ENCODE measurements around the gene PXN. TPM values are rescaled to one million over a fixed set of nuclear protein-coding genes. Genes with fewer than 3 reads are reported as not detected.

PXN gene
- total RNA-seq, 1 donor from 2014 or later = 105 TPM

DNA sequence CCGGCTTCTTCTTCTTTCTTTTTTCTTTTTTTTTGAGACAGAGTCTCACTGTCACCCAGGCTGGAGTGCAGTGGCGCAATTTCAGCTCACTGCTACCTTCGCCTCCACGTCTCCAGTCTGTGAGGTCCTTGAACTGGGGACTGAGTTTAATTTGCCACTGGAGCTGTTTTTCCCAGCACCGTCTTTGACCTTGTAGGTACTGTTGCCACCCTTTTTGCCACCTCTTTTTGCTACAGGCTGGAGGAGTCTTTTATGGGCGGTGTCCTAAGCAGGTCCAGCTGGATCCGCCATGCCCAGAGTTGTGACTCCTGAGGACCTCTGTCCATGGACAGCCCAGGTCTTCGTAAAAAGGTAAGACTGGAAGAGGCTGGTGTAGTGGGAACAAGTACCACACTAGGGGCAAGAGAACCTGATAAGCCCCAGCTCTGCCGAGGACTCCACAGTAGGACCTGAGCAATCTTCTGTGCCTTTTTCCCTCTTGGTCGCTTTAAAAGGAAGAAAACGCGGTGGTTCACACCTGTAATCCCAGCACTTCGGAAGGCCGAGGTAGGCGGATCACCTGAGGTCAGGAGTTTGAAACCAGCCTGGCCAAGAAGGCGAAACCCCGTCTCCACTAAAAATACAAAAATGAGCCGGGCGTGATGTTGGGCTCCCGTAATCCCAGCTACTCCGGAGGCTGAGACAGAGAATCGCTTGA, 25.2 kb upstream of the PXN start:
- ATAC-seq = peak; percentile 36
- DNase-seq = peak; percentile 68
- Histone ChIP-seq H3K9me3 (no peaks in the 10 kb centered on the region), H3K4me1 (no peaks in the 10 kb centered on the region), H3K36me3 (no peaks in the 10 kb centered on the region), H3K4me3 (peak overlapping the region; percentile 35), H3K27ac (peak overlapping the region; percentile 99), H3K27me3 (no peaks in the 10 kb centered on the region)
- TF ChIP-seq, protein P1, sequence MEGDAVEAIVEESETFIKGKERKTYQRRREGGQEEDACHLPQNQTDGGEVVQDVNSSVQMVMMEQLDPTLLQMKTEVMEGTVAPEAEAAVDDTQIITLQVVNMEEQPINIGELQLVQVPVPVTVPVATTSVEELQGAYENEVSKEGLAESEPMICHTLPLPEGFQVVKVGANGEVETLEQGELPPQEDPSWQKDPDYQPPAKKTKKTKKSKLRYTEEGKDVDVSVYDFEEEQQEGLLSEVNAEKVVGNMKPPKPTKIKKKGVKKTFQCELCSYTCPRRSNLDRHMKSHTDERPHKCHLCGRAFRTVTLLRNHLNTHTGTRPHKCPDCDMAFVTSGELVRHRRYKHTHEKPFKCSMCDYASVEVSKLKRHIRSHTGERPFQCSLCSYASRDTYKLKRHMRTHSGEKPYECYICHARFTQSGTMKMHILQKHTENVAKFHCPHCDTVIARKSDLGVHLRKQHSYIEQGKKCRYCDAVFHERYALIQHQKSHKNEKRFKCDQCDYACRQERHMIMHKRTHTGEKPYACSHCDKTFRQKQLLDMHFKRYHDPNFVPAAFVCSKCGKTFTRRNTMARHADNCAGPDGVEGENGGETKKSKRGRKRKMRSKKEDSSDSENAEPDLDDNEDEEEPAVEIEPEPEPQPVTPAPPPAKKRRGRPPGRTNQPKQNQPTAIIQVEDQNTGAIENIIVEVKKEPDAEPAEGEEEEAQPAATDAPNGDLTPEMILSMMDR (IDR thresholded peaks at IDR 0.05) = no peak
- intact Hi-C loops (cut with DNase I) = no loop called here

DNA sequence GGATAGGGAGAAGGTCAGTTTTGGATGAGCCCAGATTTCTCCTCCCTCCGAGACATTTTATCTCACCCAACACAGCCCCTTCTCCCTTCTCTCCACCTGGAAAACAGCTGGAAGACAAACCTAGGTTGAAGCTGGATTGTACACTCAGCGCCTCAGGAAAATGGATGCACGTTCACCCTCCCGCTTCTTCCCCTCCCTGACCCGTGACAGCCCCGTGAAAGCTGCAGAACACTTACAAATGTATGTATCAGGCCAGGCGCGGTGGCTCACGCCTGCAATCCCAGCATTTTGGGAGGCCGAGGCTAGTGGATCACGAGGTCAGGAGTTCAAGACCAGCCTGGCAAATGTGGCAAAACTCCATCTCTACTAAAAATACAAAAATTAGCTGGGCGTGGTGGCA, 22.0 kb upstream of the PXN start:
- no peaks in the 10 kb centered on the region for H3K9me3 ChIP-seq
- no peak overlapping the region for H3K27ac ChIP-seq
- H3K36me3 ChIP-seq = no peaks in the 10 kb centered on the region
- DNase-seq (no peak), ATAC-seq (no peak)
- intact Hi-C loops (cut with DNase I) = no loop called here
- H3K4me1 ChIP-seq = no peaks in the 10 kb centered on the region
- H3K27me3 ChIP-seq = no peaks in the 10 kb centered on the region
- TF ChIP-seq, protein P1 (IDR thresholded peaks at IDR 0.05) = no peak
- no peak overlapping the region for H3K4me3 ChIP-seq

DNA sequence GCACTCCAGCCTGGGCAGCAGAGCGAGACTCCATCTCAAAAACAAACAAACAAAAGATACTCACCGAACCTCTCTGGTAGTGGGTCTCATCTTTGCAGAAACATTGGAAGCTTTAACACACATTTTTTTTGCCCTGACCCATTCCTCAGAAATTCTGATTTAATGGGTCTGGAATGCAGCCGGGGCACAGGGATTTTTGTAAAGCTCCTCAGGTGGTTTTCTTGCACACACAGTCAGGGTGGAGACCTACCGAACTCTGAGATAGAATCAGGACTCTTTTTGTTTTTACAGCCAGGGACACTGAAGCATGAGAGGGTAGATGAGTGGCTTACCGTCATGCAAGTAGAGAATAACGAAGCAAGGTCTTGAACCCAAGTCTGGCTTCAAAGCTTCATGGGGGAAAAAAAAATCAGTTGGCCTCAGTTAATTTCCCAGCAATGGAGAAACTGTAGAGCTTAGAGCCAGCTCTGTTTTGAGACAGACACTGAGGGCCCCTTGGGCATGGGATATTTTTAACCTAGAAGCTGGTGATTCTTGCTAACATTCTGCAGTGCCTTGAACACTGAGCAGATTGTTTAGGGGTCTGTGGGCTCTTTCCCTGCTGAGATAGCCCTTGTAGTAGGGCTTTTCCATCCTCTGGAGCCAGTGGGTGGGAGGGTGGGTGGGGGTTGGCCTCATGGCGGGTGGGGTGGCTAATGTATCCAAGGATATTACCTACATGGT, 21.4 kb upstream of the PXN start:
- DNase-seq (no peak), ATAC-seq (no peak)
- H3K27me3 ChIP-seq = no peaks in the 10 kb centered on the region
- no peak overlapping the region for H3K4me3 ChIP-seq
- H3K4me1 ChIP-seq = no peaks in the 10 kb centered on the region
- H3K36me3 ChIP-seq = no peaks in the 10 kb centered on the region
- TF ChIP-seq, protein P1 (IDR thresholded peaks at IDR 0.05) = no peak
- no peak overlapping the region for H3K27ac ChIP-seq
- H3K9me3 ChIP-seq = no peaks in the 10 kb centered on the region
- intact Hi-C loops (cut with DNase I) = no loop called here

DNA sequence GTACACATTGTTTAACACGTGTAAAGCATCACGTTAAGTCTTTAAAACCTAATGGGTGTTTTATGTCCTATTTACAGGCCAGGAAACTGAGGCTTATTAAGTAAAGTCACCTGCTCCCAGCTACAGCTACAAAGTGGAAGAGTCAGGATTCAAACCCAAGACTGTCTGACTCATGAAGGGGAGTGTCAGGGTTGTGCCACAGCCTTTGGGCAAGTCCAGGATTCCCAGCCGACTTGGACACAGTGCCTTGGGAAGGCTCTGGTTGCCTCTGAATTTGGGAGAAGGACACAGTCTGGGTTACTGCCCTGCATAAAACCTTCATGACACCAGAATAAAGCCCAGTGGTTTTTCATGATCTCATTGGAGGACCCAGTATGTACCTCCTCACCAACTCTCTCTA, 18.9 kb upstream of the PXN start:
- H3K4me1 ChIP-seq = no peaks in the 10 kb centered on the region
- DNase-seq = no peak
- H3K36me3 ChIP-seq = no peaks in the 10 kb centered on the region
- no peaks in the 10 kb centered on the region for H3K27me3 ChIP-seq
- H3K27ac ChIP-seq = no peak overlapping the region
- intact Hi-C loops (cut with DNase I) = no loop called here
- no peaks in the 10 kb centered on the region for H3K9me3 ChIP-seq
- no peak overlapping the region for H3K4me3 ChIP-seq
- no peak for ATAC-seq
- TF ChIP-seq, protein P1 (IDR thresholded peaks at IDR 0.05) = no peak

DNA sequence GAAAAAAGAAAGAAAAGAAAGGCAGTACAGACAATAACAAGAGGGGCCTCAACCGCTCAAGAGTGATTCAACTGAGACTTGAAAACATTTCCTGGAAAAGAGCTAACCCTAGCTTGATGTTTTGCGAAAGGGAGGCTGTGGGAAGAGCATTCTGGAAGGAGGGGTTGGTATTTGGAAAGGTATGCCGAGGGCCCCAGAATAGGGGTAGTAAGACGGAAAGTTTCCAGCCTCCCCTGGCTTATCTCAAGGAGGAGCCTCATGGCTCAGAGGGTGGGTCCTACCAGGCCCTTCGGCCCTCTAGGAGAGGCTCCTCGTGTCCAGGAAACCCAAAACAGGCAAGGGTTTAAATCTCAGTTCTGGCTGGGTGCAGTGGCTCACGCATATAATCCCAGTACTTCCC, 17.8 kb upstream of the PXN start:
- H3K36me3 ChIP-seq = no peaks in the 10 kb centered on the region
- H3K4me1 ChIP-seq = no peaks in the 10 kb centered on the region
- TF ChIP-seq, protein P1 (IDR thresholded peaks at IDR 0.05) = no peak
- intact Hi-C loops (cut with DNase I) = no loop called here
- no peak overlapping the region for H3K27ac ChIP-seq
- ATAC-seq (peak; percentile 85), DNase-seq (no peak)
- no peaks in the 10 kb centered on the region for H3K27me3 ChIP-seq
- no peaks in the 10 kb centered on the region for H3K9me3 ChIP-seq
- H3K4me3 ChIP-seq = no peak overlapping the region
